ENCODE data around the gene SRP19. TPM values are rescaled to one million over a fixed set of nuclear protein-coding genes. Genes with fewer than 3 reads are reported as not detected.

Gene SRP19
- total and polyA plus RNA-seq, 2 of the 8 experiments (the other 6 are each of a cell fraction or from before 2014, with no cell fraction given) = 27.5 to 79.9 TPM

DNA sequence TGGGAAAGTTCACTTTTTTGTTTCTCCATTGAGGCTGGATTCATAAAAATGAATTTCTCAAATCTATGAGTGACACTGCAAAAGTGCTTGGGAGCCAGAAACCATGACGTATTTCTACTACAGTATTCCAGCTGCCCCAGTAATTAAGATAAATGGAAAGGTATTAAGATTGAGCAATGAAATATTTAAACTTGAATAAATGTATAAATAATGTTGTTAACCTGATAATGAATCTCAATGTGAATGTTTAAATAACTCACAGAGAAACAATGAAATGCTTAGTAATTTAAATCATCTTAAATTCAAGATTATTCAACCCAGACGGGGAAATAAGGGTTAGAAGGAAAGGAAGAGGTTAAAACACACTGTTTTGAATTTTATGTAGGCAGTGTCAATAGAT lies 11.2 kb upstream of the SRP19 start:
- no peak overlapping the region for H3K56ac ChIP-seq (replicated peaks; ENCODE audit: insufficient read length, low read depth, low read length)
- WGBS, 2 experiments (ENCODE audit: extremely low coverage in 1 of 2, insufficient coverage in 1 of 2, insufficient read length in 1 of 2, insufficient replicate concordance in 2 of 2, low coverage in 1 of 2, low lambda C conversion rate in 2 of 2, missing lambda C conversion rate in 1 of 2) = 93% methylated on average over 2 of the region's 2 CpGs; no CpG with 5 or more reads in 1 of the 2 experiments
- no peaks in the 10 kb centered on the region for H3K79me2 ChIP-seq (ENCODE audit: control insufficient read depth in 1 of 2, insufficient read depth in 2 of 2, low read length in 2 of 2)
- no peak overlapping the region for H2BK5ac ChIP-seq (ENCODE audit: low read depth, low read length)
- no peak overlapping the region for H2AFZ ChIP-seq (ENCODE audit: low read length)
- H2BK12ac ChIP-seq (ENCODE audit: low read depth, low read length) = no peak overlapping the region
- no peak overlapping the region for H3K4me2 ChIP-seq (ENCODE audit: insufficient read depth in 1 of 2, low read depth in 2 of 2, low read length in 2 of 2)
- H3K4ac ChIP-seq (replicated peaks; ENCODE audit: insufficient read length, low read depth, low read length) = no peak overlapping the region
- H4K8ac ChIP-seq (ENCODE audit: extremely low read depth, insufficient read depth, low read length) = no peak overlapping the region
- H3K79me1 ChIP-seq (ENCODE audit: low read depth, low read length) = no peaks in the 10 kb centered on the region
- peaks cover 0 to 9% (median 0%) of the 10 kb centered on the region in 4 experiments; a peak in 2 of 7 replicates for H3K4me1 ChIP-seq (replicated peaks in 1 of 4; ENCODE audit: control insufficient read depth in 3 of 4, insufficient read depth in 4 of 4, low read length in 3 of 4)
- no peak overlapping the region for H4K91ac ChIP-seq (replicated peaks; ENCODE audit: insufficient read length, low read length)
- no peak overlapping the region for H3K18ac ChIP-seq (ENCODE audit: extremely low read depth, low read length)
- no peaks in the 10 kb centered on the region for H3K36me3 ChIP-seq (ENCODE audit: control insufficient read depth in 2 of 4, insufficient read depth in 4 of 4, low read length in 3 of 4)
- no peak overlapping the region for H3K9ac ChIP-seq (replicated peaks in 1 of 4; ENCODE audit: extremely low read depth in 1 of 4, low read depth in 3 of 4, low read length in 3 of 4)
- no peak overlapping the region for H3K4me3 ChIP-seq (ENCODE audit: extremely low read depth in 1 of 4, insufficient read depth in 2 of 4, low read depth in 3 of 4, low read length in 4 of 4)
- H3K23me2 ChIP-seq (ENCODE audit: low read depth, low read length) = no peaks in the 10 kb centered on the region
- POLR2A ChIA-PET (ENCODE audit: partially characterized antibody) = no interaction called here
- H2BK120ac ChIP-seq (replicated peaks; ENCODE audit: low read depth, low read length) = no peak overlapping the region
- DNase-seq (ENCODE audit: low read depth in 1 of 2, low spot score in 2 of 2) (no peak), FAIRE-seq (no peak)
- H3K9me3 ChIP-seq (ENCODE audit: insufficient read depth in 2 of 2, low read depth in 1 of 2, low read length in 1 of 2) = no peaks in the 10 kb centered on the region
- no peak overlapping the region for H2BK20ac ChIP-seq (ENCODE audit: low read length)
- H4K20me1 ChIP-seq (replicated peaks in 1 of 2; ENCODE audit: control insufficient read depth in 1 of 2, insufficient read depth in 2 of 2, low read length in 2 of 2) = no peaks in the 10 kb centered on the region
- H3K14ac ChIP-seq (ENCODE audit: insufficient read length) = no peak overlapping the region
- TF ChIP-seq YY1 (IDR thresholded peaks at IDR 0.05; ENCODE audit: low read depth, low read length) = no peak
- no peak for TF ChIP-seq CBX8 (IDR thresholded peaks at IDR 0.05; ENCODE audit: borderline replicate concordance, low read depth, low read length)
- no peak for TF ChIP-seq SIN3A (conservative IDR thresholded peaks at IDR 0.05 in 1 of 2, IDR thresholded peaks at IDR 0.05 in 1 of 2; ENCODE audit: low read depth in 1 of 2, low read length in 2 of 2)
- no peak overlapping the region for H2BK15ac ChIP-seq (ENCODE audit: low read length)
- no peaks in the 10 kb centered on the region; a peak in 1 of 7 replicates for H3K27me3 ChIP-seq (replicated peaks in 1 of 4; ENCODE audit: control insufficient read depth in 3 of 4, extremely low read depth in 1 of 4, insufficient read depth in 3 of 4, low read length in 3 of 4)
- no peak overlapping the region for H3K23ac ChIP-seq (ENCODE audit: insufficient read length)
- H4K5ac ChIP-seq (ENCODE audit: insufficient read length, low read depth, low read length) = no peak overlapping the region
- H3K27ac ChIP-seq (ENCODE audit: low read depth, low read length) = no peak overlapping the region
- H2AK5ac ChIP-seq (ENCODE audit: low read depth, low read length) = no peak overlapping the region
- CTCF ChIA-PET (ENCODE audit: partially characterized antibody) = interaction anchor here (1.4 kb wide), 1 partner anchor 71 kb away, joined by 4 read pairs; the partner anchor contains the start of gene REEP5
